ENCODE measurements around the gene SNTB2.
"Not testable (repeated sequence)": the region's sequence is repeated elsewhere in the genome, so short reads cannot be mapped to it uniquely, and the experiment has no call there.

Gene SNTB2

GRCh38 chr16:69236319-69236718, 49.4 kb downstream of the SNTB2 start:
- Histone ChIP-seq H3K36me3 (ENCODE audit: insufficient read depth, low read length) (no peaks in the 10 kb centered on the region), H3K9me3 (ENCODE audit: control insufficient read depth, insufficient read depth, low read length) (no peaks in the 10 kb centered on the region), H3K9ac (ENCODE audit: low read depth, low read length) (no peak overlapping the region), H3K4me1 (ENCODE audit: insufficient read depth, low read length) (no peaks in the 10 kb centered on the region)

GRCh38 chr16:69237296-69237695, 50.3 kb downstream of the SNTB2 start:
- Histone ChIP-seq H3K4me1 (ENCODE audit: insufficient read depth, low read length) (no peaks in the 10 kb centered on the region), H3K36me3 (ENCODE audit: insufficient read depth, low read length) (no peaks in the 10 kb centered on the region), H3K9me3 (ENCODE audit: control insufficient read depth, insufficient read depth, low read length) (no peaks in the 10 kb centered on the region), H3K9ac (ENCODE audit: low read depth, low read length) (no peak overlapping the region)

- no peaks in the 10 kb centered on the region for H3K9me3 ChIP-seq (ENCODE audit: control insufficient read depth, insufficient read depth, low read length)
- H3K9ac ChIP-seq (ENCODE audit: low read depth, low read length), result no peak overlapping the region
- no peaks in the 10 kb centered on the region for H3K4me1 ChIP-seq (ENCODE audit: insufficient read depth, low read length)
Observed at GRCh38 chr16:69239851-69240250, 52.9 kb downstream of the SNTB2 start.

GRCh38 chr16:69240331-69240730, 53.4 kb downstream of the SNTB2 start:
- no peak overlapping the region for H3K9ac ChIP-seq (ENCODE audit: low read depth, low read length)
- no peaks in the 10 kb centered on the region for H3K4me1 ChIP-seq (ENCODE audit: insufficient read depth, low read length)
- no peaks in the 10 kb centered on the region for H3K36me3 ChIP-seq (ENCODE audit: insufficient read depth, low read length)
- no peaks in the 10 kb centered on the region for H3K9me3 ChIP-seq (ENCODE audit: control insufficient read depth, insufficient read depth, low read length)

More at GRCh38 chr16:69239851-69240250, 52.9 kb downstream of the SNTB2 start:
- H3K36me3 ChIP-seq (ENCODE audit: insufficient read depth, low read length), result no peaks in the 10 kb centered on the region

- H3K9me3 ChIP-seq (ENCODE audit: control insufficient read depth, insufficient read depth, low read length), result no peaks in the 10 kb centered on the region
- H3K9ac ChIP-seq (ENCODE audit: low read depth, low read length), result no peak overlapping the region
- no peaks in the 10 kb centered on the region for H3K36me3 ChIP-seq (ENCODE audit: insufficient read depth, low read length)
- no peaks in the 10 kb centered on the region for H3K4me1 ChIP-seq (ENCODE audit: insufficient read depth, low read length)
Observed at GRCh38 chr16:69241926-69242325, 55.0 kb downstream of the SNTB2 start.

- Histone ChIP-seq H3K4me1 (ENCODE audit: insufficient read depth, low read length) (no peaks in the 10 kb centered on the region), H3K36me3 (ENCODE audit: insufficient read depth, low read length) (no peaks in the 10 kb centered on the region), H3K9ac (ENCODE audit: low read depth, low read length) (no peak overlapping the region), H3K9me3 (ENCODE audit: control insufficient read depth, insufficient read depth, low read length) (no peaks in the 10 kb centered on the region)
Observed at GRCh38 chr16:69243479-69243878, 56.5 kb downstream of the SNTB2 start.

- no peaks in the 10 kb centered on the region for H3K4me1 ChIP-seq (ENCODE audit: insufficient read depth, low read length)
- no peak overlapping the region for H3K9ac ChIP-seq (ENCODE audit: low read depth, low read length)
- no peaks in the 10 kb centered on the region for H3K9me3 ChIP-seq (ENCODE audit: control insufficient read depth, insufficient read depth, low read length)
- H3K36me3 ChIP-seq (ENCODE audit: insufficient read depth, low read length), result no peaks in the 10 kb centered on the region
Observed at GRCh38 chr16:69244336-69244735, 57.4 kb downstream of the SNTB2 start.

- Histone ChIP-seq H3K4me1 (ENCODE audit: insufficient read depth, low read length) (no peaks in the 10 kb centered on the region), H3K9me3 (ENCODE audit: control insufficient read depth, insufficient read depth, low read length) (no peaks in the 10 kb centered on the region), H3K9ac (ENCODE audit: low read depth, low read length) (no peak overlapping the region), H3K36me3 (ENCODE audit: insufficient read depth, low read length) (no peaks in the 10 kb centered on the region)
Observed at GRCh38 chr16:69250081-69250480, 63.1 kb downstream of the SNTB2 start.

- Histone ChIP-seq H3K36me3 (ENCODE audit: insufficient read depth, low read length) (no peaks in the 10 kb centered on the region), H3K4me1 (ENCODE audit: insufficient read depth, low read length) (no peaks in the 10 kb centered on the region), H3K9me3 (ENCODE audit: control insufficient read depth, insufficient read depth, low read length) (no peaks in the 10 kb centered on the region), H3K9ac (ENCODE audit: low read depth, low read length) (no peak overlapping the region)
Observed at GRCh38 chr16:69253870-69254341, 66.9 kb downstream of the SNTB2 start.

- H3K36me3 ChIP-seq (ENCODE audit: insufficient read depth, low read length); H3K4me1 ChIP-seq (ENCODE audit: insufficient read depth, low read length); H3K9ac ChIP-seq (ENCODE audit: low read depth, low read length); H3K9me3 ChIP-seq (ENCODE audit: control insufficient read depth, insufficient read depth, low read length): not testable (repeated sequence)
Observed at GRCh38 chr16:69259428-69259764, 72.4 kb downstream of the SNTB2 start.

GRCh38 chr16:69260019-69260418, 73.1 kb downstream of the SNTB2 start:
- Histone ChIP-seq H3K4me1 (ENCODE audit: insufficient read depth, low read length) (no peaks in the 10 kb centered on the region), H3K36me3 (ENCODE audit: insufficient read depth, low read length) (no peaks in the 10 kb centered on the region; the same call in 1 of the 2 replicates), H3K9me3 (ENCODE audit: control insufficient read depth, insufficient read depth, low read length) (no peaks in the 10 kb centered on the region), H3K9ac (ENCODE audit: low read depth, low read length) (no peak overlapping the region)

- no peaks in the 10 kb centered on the region for H3K4me1 ChIP-seq (ENCODE audit: insufficient read depth, low read length)
- no peaks in the 10 kb centered on the region; the same call in 1 of the 2 replicates for H3K36me3 ChIP-seq (ENCODE audit: insufficient read depth, low read length)
- no peak overlapping the region for H3K9ac ChIP-seq (ENCODE audit: low read depth, low read length)
- H3K9me3 ChIP-seq (ENCODE audit: control insufficient read depth, insufficient read depth, low read length), result no peaks in the 10 kb centered on the region
Observed at GRCh38 chr16:69260506-69260905, 73.5 kb downstream of the SNTB2 start.

- H3K4me1 ChIP-seq (ENCODE audit: insufficient read depth, low read length), result no peaks in the 10 kb centered on the region
- no peak overlapping the region for H3K9ac ChIP-seq (ENCODE audit: low read depth, low read length)
- no peaks in the 10 kb centered on the region for H3K36me3 ChIP-seq (ENCODE audit: insufficient read depth, low read length)
- H3K9me3 ChIP-seq (ENCODE audit: control insufficient read depth, insufficient read depth, low read length), result no peaks in the 10 kb centered on the region
Observed at GRCh38 chr16:69266334-69267063, 79.5 kb downstream of the SNTB2 start.

GRCh38 chr16:69267633-69268032, 80.7 kb downstream of the SNTB2 start:
- Histone ChIP-seq H3K36me3 (ENCODE audit: insufficient read depth, low read length) (no peaks in the 10 kb centered on the region), H3K9ac (ENCODE audit: low read depth, low read length) (no peak overlapping the region), H3K4me1 (ENCODE audit: insufficient read depth, low read length) (no peaks in the 10 kb centered on the region), H3K9me3 (ENCODE audit: control insufficient read depth, insufficient read depth, low read length) (no peaks in the 10 kb centered on the region)

GRCh38 chr16:69270395-69270794, 83.4 kb downstream of the SNTB2 start:
- Histone ChIP-seq H3K9ac (ENCODE audit: low read depth, low read length) (no peak overlapping the region), H3K4me1 (ENCODE audit: insufficient read depth, low read length) (no peaks in the 10 kb centered on the region), H3K9me3 (ENCODE audit: control insufficient read depth, insufficient read depth, low read length) (no peaks in the 10 kb centered on the region), H3K36me3 (ENCODE audit: insufficient read depth, low read length) (no peaks in the 10 kb centered on the region)

Data from ES-I3 (cell line).